Activated B cell treated with CpG ODN at 0.5 μM for 24 hours (primary cell): ENCODE measurements around the gene OBP2B. TPM values are rescaled to one million over a fixed set of nuclear protein-coding genes. Genes with fewer than 3 reads are reported as not detected.

Source experiments
- ATAC-seq: fragments of 200-7000 bp; cut with Tn5 transposase; one replicate; pipeline ENCODE4 v1.10.0; 2021; ENCODE audit warnings: low read depth, mild to moderate bottlenecking, moderate library complexity
- CTCF ChIA-PET: fragments of 350-600 bp; sonication (Branson Sonifier 250); formaldehyde crosslinking; loops from one replicate; lab custom pipeline; 2021; ENCODE audit warnings: antibody characterized with exemption; lab: Charles Lee
- POLR2A ChIA-PET: fragments of 350-600 bp; sonication (Branson Sonifier 250); formaldehyde crosslinking; loops from one replicate; lab custom pipeline; 2021; ENCODE audit warnings: antibody characterized with exemption; lab: Charles Lee
- DNase-seq: peaks from one replicate; pipeline ENCODE4 v3.0.0; 2022
- H3K27ac Mint-ChIP-seq: one replicate; pipeline ENCODE4 v1.8.0; 2020; ENCODE audit warnings: mixed read lengths
- H3K27me3 Mint-ChIP-seq: one replicate; pipeline ENCODE4 v1.8.0; 2021; ENCODE audit warnings: mixed read lengths
- H3K36me3 Mint-ChIP-seq: one replicate; pipeline ENCODE4 v1.8.0; 2021; ENCODE audit warnings: low read depth, mixed read lengths
- H3K4me1 Mint-ChIP-seq: one replicate; pipeline ENCODE4 v1.8.0; 2021; ENCODE audit warnings: mixed read lengths
- H3K4me3 Mint-ChIP-seq: one replicate; pipeline ENCODE4 v1.8.0; 2020; ENCODE audit warnings: mild to moderate bottlenecking, mixed read lengths
- H3K9me3 Mint-ChIP-seq: one replicate; pipeline ENCODE4 v1.8.0; 2020; ENCODE audit warnings: mixed read lengths
- CTCF ChIP-seq: fragments of 200-600 bp; IDR thresholded peaks from one replicate; pipeline ENCODE4 v1.8.0; 2022; ENCODE audit warnings: antibody characterized with exemption, mild to moderate bottlenecking
- intact Hi-C: fragments of 100-400 bp; cut with micrococcal nuclease; formaldehyde crosslinking; loops from one replicate; pipeline ENCODE4 v1.15.1; 2024
- total RNA-seq: library from RNA; stranded (reverse); gene quantifications from 2 replicates; pipeline ENCODE4 v1.2.3, GENCODE V29; 2022

Gene OBP2B
- total RNA-seq, 1 donor from 2014 or later, result not detected

DNA sequence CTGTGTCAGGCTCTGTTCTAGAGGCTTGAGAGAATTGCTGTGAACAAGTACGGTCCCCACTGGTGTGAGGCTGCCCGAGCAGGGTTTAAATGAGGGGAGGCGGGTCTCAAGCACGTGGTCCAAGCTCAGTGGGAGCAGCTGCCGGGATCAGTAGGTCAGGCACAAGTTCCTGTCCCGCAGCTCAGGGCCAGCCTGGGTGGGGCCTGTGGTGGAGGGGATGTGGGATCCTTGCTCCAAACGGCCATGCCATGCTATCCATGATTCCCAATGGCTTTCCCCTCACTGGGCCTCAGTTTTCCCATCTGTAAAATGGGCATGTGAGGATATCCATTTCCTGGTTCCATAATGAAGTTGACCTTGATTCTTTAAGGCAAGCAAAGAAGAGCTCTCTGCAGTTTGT, 17.1 kb downstream of the OBP2B start:
- H3K4me1 Mint-ChIP-seq, result no peaks in the 10 kb centered on the region
- peaks cover 2% of the 10 kb centered on the region for H3K9me3 Mint-ChIP-seq
- H3K27me3 Mint-ChIP-seq, result peaks cover 13% of the 10 kb centered on the region
- ATAC-seq, result no peak
- DNase-seq, result no peak
- no peaks in the 10 kb centered on the region for H3K36me3 Mint-ChIP-seq
- ChIA-PET CTCF (interaction anchor here (0.7 kb wide), 1 partner anchor 12 kb away, joined by 3 read pairs; no protein-coding TSS in a partner anchor), POLR2A (no interaction called here)
- no peak overlapping the region for H3K27ac Mint-ChIP-seq
- intact Hi-C loops, result no loop called here
- no peak for TF ChIP-seq CTCF
- H3K4me3 Mint-ChIP-seq, result no peak overlapping the region

- H3K9me3 Mint-ChIP-seq, result no peaks in the 10 kb centered on the region
- ChIA-PET POLR2A (no interaction called here), CTCF (interaction anchor here (1.3 to 5.0 kb wide), 2 partner anchors 10 to 295 kb away, joined by 3 to 54 read pairs; no protein-coding TSS in a partner anchor)
- intact Hi-C loops, result no loop called here
- H3K4me3 Mint-ChIP-seq, result no peak overlapping the region
- peaks cover 14% of the 10 kb centered on the region for H3K27me3 Mint-ChIP-seq
- DNase-seq, result no peak
- peaks cover 8% of the 10 kb centered on the region for H3K4me1 Mint-ChIP-seq
- no peak overlapping the region for H3K27ac Mint-ChIP-seq
- no peak for TF ChIP-seq CTCF
- H3K36me3 Mint-ChIP-seq, result no peaks in the 10 kb centered on the region
- no peak for ATAC-seq
Measured at GRCh38 chr9:133189826-133190225, 19.2 kb downstream of the OBP2B start.

DNA sequence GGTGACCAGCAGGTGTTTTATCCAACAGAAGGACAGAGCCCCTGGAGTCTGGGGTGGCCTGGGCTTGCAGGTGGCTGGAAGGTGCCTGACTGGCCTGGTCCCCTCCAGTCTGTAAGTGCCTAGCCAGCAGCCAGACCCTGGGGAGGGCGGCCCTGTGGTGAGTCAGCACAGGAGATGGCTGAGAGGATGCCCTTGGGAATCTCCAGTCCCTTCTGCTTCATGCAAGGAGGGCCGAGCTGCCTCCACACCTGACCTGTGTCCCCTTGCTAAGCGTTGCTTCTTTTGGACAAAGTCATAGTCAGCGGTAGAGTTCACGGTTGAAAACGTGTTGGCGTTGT, 20.2 kb downstream of the OBP2B start:
- H3K27me3 Mint-ChIP-seq, result peaks cover 23% of the 10 kb centered on the region
- no peaks in the 10 kb centered on the region for H3K36me3 Mint-ChIP-seq
- ChIA-PET POLR2A (no interaction called here), CTCF (interaction anchor here (0.6 to 5.0 kb wide), 3 partner anchors 227 to 296 kb away, joined by 4 to 54 read pairs (median 5); no protein-coding TSS in a partner anchor)
- intact Hi-C loops, result no loop called here
- no peaks in the 10 kb centered on the region for H3K9me3 Mint-ChIP-seq
- no peak overlapping the region for H3K4me3 Mint-ChIP-seq
- DNase-seq, result no peak
- TF ChIP-seq CTCF, result no peak
- no peak overlapping the region for H3K27ac Mint-ChIP-seq
- H3K4me1 Mint-ChIP-seq, result peaks cover 9% of the 10 kb centered on the region
- ATAC-seq, result no peak

DNA sequence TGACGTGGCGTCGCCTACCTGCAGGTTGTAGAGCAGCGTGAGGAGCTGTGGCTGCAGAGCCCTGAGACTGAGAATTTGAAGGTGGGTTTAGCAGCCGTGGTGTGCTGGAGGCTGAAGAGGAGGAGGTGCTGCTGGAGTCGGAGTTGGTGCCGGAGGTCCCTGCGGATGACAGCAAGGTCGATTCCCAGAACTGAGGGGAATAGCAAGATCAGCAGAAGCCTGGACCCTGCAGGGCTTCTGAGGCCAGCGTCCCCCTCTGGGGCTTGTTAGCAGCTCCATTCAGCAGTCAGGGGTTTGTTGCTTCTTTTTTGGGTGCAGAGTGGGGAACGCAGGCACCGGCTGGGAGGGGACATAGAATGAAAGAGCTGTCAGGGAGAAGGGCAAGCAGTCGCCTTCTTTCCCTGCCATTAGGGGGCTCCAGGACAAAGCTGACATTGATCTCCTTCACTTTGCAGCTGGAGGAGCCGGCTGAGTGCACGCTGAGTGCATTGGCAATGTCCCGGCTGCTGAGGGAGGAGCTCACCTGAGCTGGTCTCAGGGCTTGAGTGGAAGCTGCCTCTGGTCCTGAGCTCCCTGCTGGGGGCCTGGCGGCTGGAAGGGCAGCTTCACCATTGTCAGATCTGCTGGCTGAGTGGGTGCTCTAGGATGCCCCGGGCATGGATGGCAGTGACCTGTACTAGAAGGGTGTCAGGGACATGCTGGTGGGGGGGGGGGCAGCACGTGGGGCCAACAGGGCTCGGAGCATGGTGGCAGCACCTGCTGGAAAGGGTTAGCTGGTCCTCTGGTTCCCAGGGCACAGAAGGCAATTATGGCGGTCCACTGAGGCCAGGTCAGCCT, 20.8 kb downstream of the OBP2B start:
- ATAC-seq, result no peak
- no peak for DNase-seq
- H3K4me1 Mint-ChIP-seq, result peaks cover 9% of the 10 kb centered on the region
- no peak overlapping the region for H3K4me3 Mint-ChIP-seq
- ChIA-PET POLR2A (interaction anchor here (0.6 to 2.1 kb wide), 2 partner anchors 159 to 168 kb away, joined by 4 to 6 read pairs; partner anchors contain the start of genes SURF1 and SURF2), CTCF (interaction anchor here (1.0 to 5.0 kb wide), 3 partner anchors 11 to 297 kb away, joined by 3 to 54 read pairs (median 4); no protein-coding TSS in a partner anchor)
- no peak for TF ChIP-seq CTCF
- H3K36me3 Mint-ChIP-seq, result no peaks in the 10 kb centered on the region
- no peaks in the 10 kb centered on the region for H3K9me3 Mint-ChIP-seq
- peaks cover 23% of the 10 kb centered on the region for H3K27me3 Mint-ChIP-seq
- no peak overlapping the region for H3K27ac Mint-ChIP-seq
- intact Hi-C loops, result no loop called here

- ATAC-seq (no peak), DNase-seq (no peak)
- peaks cover 27% of the 10 kb centered on the region for H3K27me3 Mint-ChIP-seq
- ChIA-PET POLR2A (interaction anchor here (0.6 to 2.1 kb wide), 3 partner anchors 160 to 298 kb away, joined by 3 to 6 read pairs (median 4); partner anchors contain the start of genes SURF1 and SURF2), CTCF (interaction anchor here (0.6 to 5.0 kb wide), 9 partner anchors 10 to 297 kb away, joined by 3 to 54 read pairs (median 5); partner anchors contain the start of gene CACFD1)
- H3K9me3 Mint-ChIP-seq, result no peaks in the 10 kb centered on the region
- H3K4me3 Mint-ChIP-seq, result no peak overlapping the region
- intact Hi-C loops, result no loop called here
- H3K27ac Mint-ChIP-seq, result no peak overlapping the region
- no peaks in the 10 kb centered on the region for H3K36me3 Mint-ChIP-seq
- no peak for TF ChIP-seq CTCF
- peaks cover 9% of the 10 kb centered on the region for H3K4me1 Mint-ChIP-seq
Measured at GRCh38 chr9:133187561-133188005, 21.5 kb downstream of the OBP2B start.
